ENCODE results near the gene RPS5. TPM values are rescaled to one million over a fixed set of nuclear protein-coding genes. Genes with fewer than 3 reads are reported as not detected.
A peak's percentile ranks its signal among the peaks of the same experiment; 100 is the strongest.

The RPS5 gene
- total RNA-seq (2022) = 971 and 1,079 TPM in 2 replicates
- percentile 96 among the genes with signal in this experiment for Bru-seq, nascent RNA
- BruChase-seq, experiment 1, labeled RNA remaining after a 6-hour chase = percentile 96 among the genes with signal in this experiment
- BruChase-seq, experiment 2, labeled RNA remaining after a 2-hour chase = percentile 92 among the genes with signal in this experiment
- long read RNA-seq, transcript RPS5-201 (6 exons, 740 nt) = major isoform, 899 of 1,027 reads
- long read RNA-seq, transcript RPS5-204 (5 exons, 536 nt) = minor isoform, 5 of 1,027 reads
- long read RNA-seq, transcript RPS5-202 (5 exons, 1,520 nt) = minor isoform, 54 of 1,027 reads
- long read RNA-seq, partial matches to known transcripts = 35 of 1,027 reads
- long read RNA-seq, other reads (novel, unspliced or antisense) = 30 of 1,027 reads

- Mint-ChIP-seq H3K27ac (ENCODE audit: unreplicated experiment) (peak within 1 kb of the TSS; percentile 99), H3K9me3 (ENCODE audit: low read depth, unreplicated experiment) (no peaks in the 10 kb centered on the region), H3K27me3 (ENCODE audit: unreplicated experiment) (no peaks in the 10 kb centered on the region), H3K4me3 (ENCODE audit: low read depth, unreplicated experiment) (peak within 1 kb of the TSS; percentile 93), H3K36me3 (ENCODE audit: insufficient read depth, unreplicated experiment) (peaks cover 87% of the 10 kb centered on the region), H3K4me1 (ENCODE audit: low read depth, unreplicated experiment) (peaks cover 43% of the 10 kb centered on the region)
- peak; percentile 97 for DNase-seq
- CTCF ChIA-PET = interaction anchor here (1.1 kb wide), 1 partner anchor 133 kb away, joined by 3 read pairs; the partner anchor contains the start of gene ZBTB45
- TF ChIP-seq CTCF (IDR thresholded peaks at IDR 0.05; ENCODE audit: unreplicated experiment) = no peak
- TSS peak; percentile 82 for BruUV-seq (replicated peaks)
- intact Hi-C loops (cut with micrococcal nuclease; ENCODE audit: unreplicated experiment) = no loop called here
These were observed at the start of gene RPS5 for GRCh38 chr19:58386576-58387337. TSS of gene RPS5 (plus strand) at chr19:58387269. CDS start at chr19:58388138, 869 bp downstream.

- TF ChIP-seq CTCF (IDR thresholded peaks at IDR 0.05; ENCODE audit: unreplicated experiment) = no peak
- Mint-ChIP-seq H3K9me3 (ENCODE audit: low read depth, unreplicated experiment) (peaks cover 4% of the 10 kb centered on the region), H3K4me1 (ENCODE audit: low read depth, unreplicated experiment) (no peaks in the 10 kb centered on the region), H3K36me3 (ENCODE audit: insufficient read depth, unreplicated experiment) (peaks cover 5% of the 10 kb centered on the region), H3K27me3 (ENCODE audit: unreplicated experiment) (no peaks in the 10 kb centered on the region), H3K27ac (ENCODE audit: unreplicated experiment) (no peak overlapping the region), H3K4me3 (ENCODE audit: low read depth, unreplicated experiment) (no peak overlapping the region)
- DNase-seq = no peak
- intact Hi-C loops (cut with micrococcal nuclease; ENCODE audit: unreplicated experiment) = no loop called here
- BruUV-seq (replicated peaks) = no TSS peak
- CTCF ChIA-PET = no interaction called here
These were observed 48.7 kb upstream of the RPS5 start for GRCh38 chr19:58338336-58338735.

GRCh38 chr19:58338825-58339558 lies 48.1 kb upstream of the RPS5 start:
- intact Hi-C loops (cut with micrococcal nuclease; ENCODE audit: unreplicated experiment) = no loop called here
- TF ChIP-seq CTCF (IDR thresholded peaks at IDR 0.05; ENCODE audit: unreplicated experiment) = no peak
- Mint-ChIP-seq H3K36me3 (ENCODE audit: insufficient read depth, unreplicated experiment) (peaks cover 5% of the 10 kb centered on the region), H3K9me3 (ENCODE audit: low read depth, unreplicated experiment) (peaks cover 4% of the 10 kb centered on the region), H3K27me3 (ENCODE audit: unreplicated experiment) (no peaks in the 10 kb centered on the region), H3K4me3 (ENCODE audit: low read depth, unreplicated experiment) (no peak overlapping the region), H3K4me1 (ENCODE audit: low read depth, unreplicated experiment) (no peaks in the 10 kb centered on the region), H3K27ac (ENCODE audit: unreplicated experiment) (no peak overlapping the region)
- CTCF ChIA-PET = no interaction called here
- BruUV-seq (replicated peaks) = no TSS peak
- DNase-seq = no peak

- Mint-ChIP-seq H3K4me3 (ENCODE audit: low read depth, unreplicated experiment) (no peak overlapping the region), H3K9me3 (ENCODE audit: low read depth, unreplicated experiment) (no peaks in the 10 kb centered on the region), H3K36me3 (ENCODE audit: insufficient read depth, unreplicated experiment) (no peaks in the 10 kb centered on the region), H3K27ac (ENCODE audit: unreplicated experiment) (no peak overlapping the region), H3K27me3 (ENCODE audit: unreplicated experiment) (peaks cover 63% of the 10 kb centered on the region), H3K4me1 (ENCODE audit: low read depth, unreplicated experiment) (peaks cover 10% of the 10 kb centered on the region)
- no peak for DNase-seq
- CTCF ChIA-PET = interaction anchor here (0.8 kb wide), 1 partner anchor 168 kb away, joined by 3 read pairs; no protein-coding TSS in a partner anchor
- intact Hi-C loops (cut with micrococcal nuclease; ENCODE audit: unreplicated experiment) = no loop called here
- no TSS peak for BruUV-seq (replicated peaks)
- no peak for TF ChIP-seq CTCF (IDR thresholded peaks at IDR 0.05; ENCODE audit: unreplicated experiment)
These were observed 41.5 kb upstream of the RPS5 start for GRCh38 chr19:58345558-58345957.

Measured in Calu3 (cell line).